MG63 (cell line): ENCODE measurements around the gene MPZL3. TPM values are rescaled to one million over a fixed set of nuclear protein-coding genes. Genes with fewer than 3 reads are reported as not detected.
"Not testable (repeated sequence)": the region's sequence is repeated elsewhere in the genome, so short reads cannot be mapped to it uniquely, and the experiment has no call there.

Experiments
- DNase-seq: peaks from one replicate; pipeline ENCODE4 v3.0.0-alpha.2; 2020
- H3K27me3 ChIP-seq: fragments of 250-450 bp; sonication (Bioruptor Pico); 2 replicates; pipeline ENCODE4 v1.5.1; 2020; ENCODE audit warnings: mild to moderate bottlenecking, moderate library complexity
- H3K36me3 ChIP-seq: fragments of 250-450 bp; sonication (Bioruptor Pico); 2 replicates; pipeline ENCODE4 v1.5.1; 2020; ENCODE audit warnings: mild to moderate bottlenecking, moderate library complexity
- H3K4me3 ChIP-seq: fragments of 250-450 bp; sonication (Bioruptor Pico); 2 replicates; pipeline ENCODE4 v1.5.1; 2020; ENCODE audit warnings: mild to moderate bottlenecking, moderate library complexity
- H3K9me3 ChIP-seq: fragments of 250-450 bp; sonication (Bioruptor Pico); 2 replicates; pipeline ENCODE4 v1.5.1; 2020; ENCODE audit warnings: mild to moderate bottlenecking, moderate library complexity
- total RNA-seq: library from RNA; depleted of rRNA; stranded (reverse); fragments of >200 nt; shearing (Covaris generic); gene quantifications from 2 replicates; pipeline ENCODE4 v1.2.3, GENCODE V29; 2014; ENCODE audit warnings: low replicate concordance

Gene MPZL3
- total RNA-seq, 1 experiment from 2014 or later, result 1.6 TPM

DNA sequence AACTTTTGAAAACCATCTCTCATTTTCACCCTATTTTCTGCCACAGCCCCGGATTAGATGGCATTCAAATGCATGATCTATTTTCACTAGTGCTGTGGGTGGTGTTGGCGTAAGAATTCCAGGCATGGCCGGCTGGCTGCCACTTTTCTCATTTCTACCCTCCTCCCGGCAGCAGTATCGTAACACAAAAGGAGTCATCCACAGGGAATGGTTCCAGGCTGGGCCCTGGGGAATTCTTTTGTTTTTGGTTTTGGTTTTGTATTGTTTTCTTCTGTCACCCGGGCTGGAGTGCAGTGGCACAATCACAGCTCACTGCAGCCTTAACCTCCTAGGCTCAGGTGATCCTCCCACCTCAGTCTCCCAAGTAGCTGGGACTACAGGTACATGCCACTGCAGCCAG is 41.2 kb downstream of the MPZL3 start:
- H3K27me3 ChIP-seq, result no peaks in the 10 kb centered on the region
- no peak overlapping the region for H3K4me3 ChIP-seq
- no peaks in the 10 kb centered on the region for H3K36me3 ChIP-seq
- H3K9me3 ChIP-seq, result no peaks in the 10 kb centered on the region
- DNase-seq, result peak; percentile 77

- no peaks in the 10 kb centered on the region for H3K27me3 ChIP-seq
These were observed 41.8 kb downstream of the MPZL3 start for GRCh38 chr11:118210323-118210722.

GRCh38 chr11:118209033-118209432 is 43.1 kb downstream of the MPZL3 start:
- no peaks in the 10 kb centered on the region for H3K27me3 ChIP-seq
- no peak overlapping the region for H3K4me3 ChIP-seq
- H3K9me3 ChIP-seq, result no peaks in the 10 kb centered on the region
- DNase-seq, result no peak
- no peaks in the 10 kb centered on the region for H3K36me3 ChIP-seq

More at GRCh38 chr11:118210323-118210722, 41.8 kb downstream of the MPZL3 start:
- H3K9me3 ChIP-seq, result no peaks in the 10 kb centered on the region
- H3K36me3 ChIP-seq, result no peaks in the 10 kb centered on the region
- DNase-seq, result no peak
- H3K4me3 ChIP-seq, result no peak overlapping the region

DNA sequence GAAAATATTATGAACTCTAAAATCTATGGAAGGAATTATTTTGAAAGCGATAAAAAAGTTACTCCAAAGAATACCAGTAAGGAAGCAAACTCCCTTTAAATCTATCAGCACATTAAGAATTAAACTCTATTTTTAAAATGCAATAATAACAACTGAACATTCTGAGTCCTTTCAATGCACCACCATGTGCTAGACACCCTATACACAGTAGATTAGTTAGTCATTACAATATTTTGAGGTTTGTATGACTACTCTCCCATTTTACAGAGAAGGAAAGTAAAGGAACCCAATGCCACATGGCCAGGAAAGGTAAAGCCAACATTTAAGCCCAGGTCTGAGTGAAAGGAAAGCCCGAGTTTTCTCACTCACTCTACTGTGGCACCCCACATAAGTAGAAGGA is 45.1 kb downstream of the MPZL3 start:
- Histone ChIP-seq H3K27me3 (no peaks in the 10 kb centered on the region), H3K4me3 (no peak overlapping the region), H3K9me3 (no peaks in the 10 kb centered on the region), H3K36me3 (no peaks in the 10 kb centered on the region)
- no peak for DNase-seq

DNA sequence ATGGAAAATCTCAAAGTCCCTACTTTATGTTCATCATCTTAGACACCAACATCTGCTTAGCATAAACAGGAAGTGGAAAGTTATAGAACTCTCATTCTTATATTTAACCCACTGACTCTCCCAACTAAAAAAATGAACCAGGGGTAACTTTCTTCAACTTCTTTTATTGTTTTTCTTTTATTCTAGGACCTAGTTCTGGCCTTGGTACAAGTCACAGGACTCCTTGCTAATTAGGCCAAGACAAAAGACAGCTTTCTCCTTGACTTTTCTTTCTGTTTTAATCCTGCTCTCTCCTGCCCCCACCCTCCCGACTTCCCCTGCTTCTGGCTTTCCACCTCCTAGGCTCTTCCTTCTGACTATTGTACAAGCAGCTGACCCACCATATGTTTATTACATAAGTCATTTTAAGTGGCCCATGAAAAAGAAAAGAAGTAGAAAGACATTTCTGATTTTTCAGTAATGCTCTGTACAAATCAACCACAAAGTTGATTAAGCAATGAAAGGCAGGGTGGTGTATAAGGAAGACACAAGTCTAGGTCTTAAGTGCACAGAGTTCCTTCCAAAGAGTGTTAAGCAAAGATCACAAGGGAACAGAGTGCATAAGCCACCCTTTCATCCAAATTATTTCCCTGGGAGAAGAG is 45.7 kb downstream of the MPZL3 start:
- no peaks in the 10 kb centered on the region for H3K27me3 ChIP-seq
- no peaks in the 10 kb centered on the region for H3K9me3 ChIP-seq
- no peak overlapping the region for H3K4me3 ChIP-seq
- DNase-seq, result no peak
- H3K36me3 ChIP-seq, result no peaks in the 10 kb centered on the region

DNA sequence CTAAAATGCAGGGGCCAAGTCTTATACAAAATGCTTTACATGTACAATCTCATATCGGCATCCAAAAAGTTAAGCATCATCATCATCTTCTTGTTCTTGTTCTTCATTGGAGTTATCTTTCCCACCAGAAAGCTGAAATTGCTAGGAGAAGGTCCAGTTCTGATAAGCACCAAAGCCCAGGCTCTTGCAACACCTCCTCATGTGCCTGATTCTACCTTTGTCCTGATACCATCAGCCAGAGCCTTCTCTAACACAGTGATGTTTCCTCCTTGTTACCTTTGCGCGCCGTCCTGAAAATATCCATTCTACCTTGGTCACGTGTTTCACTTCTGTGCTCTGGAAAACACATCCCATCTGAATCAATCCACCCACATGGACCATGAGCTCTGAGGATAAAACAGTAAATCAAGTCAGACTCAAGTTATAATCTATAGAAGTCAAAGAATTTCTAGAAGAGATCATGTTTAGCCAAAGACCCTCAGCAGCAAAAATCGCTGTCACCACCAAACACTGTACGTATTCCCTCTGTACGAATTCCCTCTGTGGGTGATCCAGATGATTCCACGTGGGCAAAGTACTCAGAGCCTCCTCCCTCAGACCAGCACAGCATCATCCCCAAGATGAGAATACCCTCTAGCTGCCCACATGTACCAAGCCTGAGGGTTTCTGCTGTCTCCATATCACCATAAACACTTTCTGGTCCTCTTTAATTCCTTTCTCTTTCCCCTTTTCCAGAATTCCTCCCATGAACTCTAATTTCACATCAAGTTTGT is 46.4 kb downstream of the MPZL3 start:
- no peak for DNase-seq
- H3K27me3 ChIP-seq, result no peaks in the 10 kb centered on the region
- H3K9me3 ChIP-seq, result no peaks in the 10 kb centered on the region

DNA sequence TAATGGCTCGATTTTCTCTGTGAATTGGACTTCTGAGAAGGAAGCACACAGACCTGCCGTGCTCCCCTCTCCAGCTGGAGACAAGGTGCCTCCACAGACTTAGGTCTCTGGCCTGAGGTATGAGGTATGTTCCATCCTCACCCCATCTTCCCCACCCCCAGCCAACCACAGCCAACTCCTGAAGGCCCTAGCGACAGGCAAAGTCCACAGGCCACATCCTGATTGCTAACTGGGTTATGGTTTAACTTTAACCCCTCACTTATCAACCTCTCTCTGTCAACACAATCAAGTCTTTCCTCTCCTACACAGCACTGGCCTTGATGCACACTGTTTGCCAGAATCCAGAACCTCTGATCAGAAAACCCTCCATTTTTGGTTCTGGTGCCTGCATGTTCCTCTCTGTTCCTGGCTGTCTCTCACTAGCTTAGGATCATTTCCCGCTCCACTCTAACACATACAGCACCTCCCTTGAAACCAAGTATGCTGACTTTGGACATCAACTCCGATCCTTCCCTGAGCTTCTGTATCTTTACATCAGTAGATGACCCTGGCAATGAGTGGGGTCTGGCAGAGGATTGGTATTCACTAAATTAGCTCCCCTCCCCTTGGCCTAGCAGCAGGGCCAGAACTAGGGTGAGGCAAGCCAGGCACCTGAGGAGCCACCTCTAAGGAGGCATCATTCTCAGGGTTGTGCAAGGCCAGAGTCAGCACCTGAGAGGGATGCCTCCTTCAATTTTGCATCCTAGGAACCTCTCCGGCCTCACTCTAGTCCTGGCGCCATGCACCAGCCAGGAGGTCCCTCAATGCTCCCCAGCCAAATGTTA is 49.4 kb downstream of the MPZL3 start:
- no peaks in the 10 kb centered on the region for H3K9me3 ChIP-seq
- H3K27me3 ChIP-seq, result no peaks in the 10 kb centered on the region
- H3K4me3 ChIP-seq, result no peak overlapping the region
- DNase-seq, result no peak
- no peaks in the 10 kb centered on the region for H3K36me3 ChIP-seq

More for the DNA sequence above, 46.4 kb downstream of the MPZL3 start:
- no peaks in the 10 kb centered on the region for H3K36me3 ChIP-seq
- no peak overlapping the region for H3K4me3 ChIP-seq

- Histone ChIP-seq H3K4me3 (no peak overlapping the region), H3K27me3 (no peaks in the 10 kb centered on the region), H3K9me3 (no peaks in the 10 kb centered on the region), H3K36me3 (no peaks in the 10 kb centered on the region)
- DNase-seq, result no peak
These were observed 50.2 kb downstream of the MPZL3 start for GRCh38 chr11:118201966-118202365.

GRCh38 chr11:118200901-118201680 is 51.1 kb downstream of the MPZL3 start:
- Histone ChIP-seq H3K27me3 (no peaks in the 10 kb centered on the region), H3K36me3 (no peaks in the 10 kb centered on the region), H3K9me3 (no peaks in the 10 kb centered on the region), H3K4me3 (no peak overlapping the region)
- no peak for DNase-seq

- H3K27me3 ChIP-seq, result no peaks in the 10 kb centered on the region
- H3K9me3 ChIP-seq, result no peaks in the 10 kb centered on the region
- no peak overlapping the region for H3K4me3 ChIP-seq
- DNase-seq, result no peak
- no peaks in the 10 kb centered on the region for H3K36me3 ChIP-seq
These were observed 51.7 kb downstream of the MPZL3 start for GRCh38 chr11:118200497-118200896.

DNA sequence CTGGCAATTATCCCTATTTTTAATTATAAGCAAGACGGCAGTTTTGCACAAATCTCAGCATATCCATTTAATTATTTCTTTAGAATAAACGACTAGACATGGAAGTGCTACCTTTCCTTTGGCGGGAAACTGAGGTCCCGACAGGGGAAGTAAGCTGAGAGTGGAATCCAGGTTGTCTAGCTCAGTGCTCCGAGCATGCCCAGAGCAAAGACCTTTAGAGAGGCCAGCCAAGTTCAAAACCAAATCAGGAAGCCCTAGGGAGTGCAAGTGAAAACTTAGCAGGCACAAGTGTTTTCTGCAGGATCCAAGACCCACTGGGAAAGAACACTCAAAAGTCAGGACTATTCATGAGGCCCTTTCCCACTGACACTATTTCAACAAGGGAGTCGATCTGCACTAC is 53.0 kb downstream of the MPZL3 start:
- Histone ChIP-seq H3K27me3 (no peaks in the 10 kb centered on the region), H3K36me3 (no peaks in the 10 kb centered on the region), H3K4me3 (no peak overlapping the region), H3K9me3 (no peaks in the 10 kb centered on the region)
- no peak for DNase-seq

- Histone ChIP-seq H3K4me3 (no peak overlapping the region), H3K27me3 (no peaks in the 10 kb centered on the region), H3K9me3 (no peaks in the 10 kb centered on the region), H3K36me3 (no peaks in the 10 kb centered on the region)
- DNase-seq, result peak; percentile 59
These were observed 53.8 kb downstream of the MPZL3 start for GRCh38 chr11:118198370-118198769.

DNA sequence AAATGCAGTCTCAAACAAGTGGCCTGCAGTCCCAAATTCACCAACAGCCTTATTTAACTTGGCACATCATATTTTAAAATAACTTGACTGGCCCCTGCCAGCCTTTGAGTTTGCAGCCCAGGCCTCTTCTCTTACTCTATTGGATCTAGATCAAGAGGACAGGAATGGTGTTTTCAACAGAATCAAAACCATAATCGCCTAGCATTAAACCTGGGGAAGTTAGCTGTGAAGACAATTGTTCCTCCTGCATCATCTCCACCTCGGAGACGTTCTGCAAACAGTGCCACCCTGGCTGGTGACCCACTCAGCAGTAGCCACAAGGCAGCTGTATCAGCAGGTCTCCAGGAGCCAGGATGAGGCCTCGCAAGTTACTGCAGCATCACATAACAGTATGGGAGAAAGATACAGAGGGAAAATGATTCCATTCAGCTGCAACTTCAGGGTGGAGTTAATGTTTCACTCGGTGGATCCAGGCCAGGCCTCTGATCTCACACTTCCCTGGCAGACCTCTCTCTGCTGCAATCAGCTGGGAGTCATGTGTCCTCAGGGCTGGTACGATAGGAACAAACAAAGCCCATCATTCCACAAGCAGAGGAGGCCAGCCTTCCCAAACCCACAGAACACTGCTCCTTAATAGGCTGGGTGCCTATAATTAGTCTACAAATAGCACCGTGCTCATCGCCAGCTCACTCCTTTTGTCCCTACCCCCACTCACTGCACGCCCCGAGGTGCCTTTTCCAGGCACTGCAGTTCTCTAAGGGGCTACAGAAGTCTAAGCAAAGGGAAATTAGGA is 57.1 kb downstream of the MPZL3 start:
- Histone ChIP-seq H3K4me3 (no peak overlapping the region), H3K27me3 (peaks cover 3% of the 10 kb centered on the region; the same call in 1 of the 2 replicates), H3K36me3 (no peaks in the 10 kb centered on the region), H3K9me3 (no peaks in the 10 kb centered on the region)
- peak; percentile 79 for DNase-seq

DNA sequence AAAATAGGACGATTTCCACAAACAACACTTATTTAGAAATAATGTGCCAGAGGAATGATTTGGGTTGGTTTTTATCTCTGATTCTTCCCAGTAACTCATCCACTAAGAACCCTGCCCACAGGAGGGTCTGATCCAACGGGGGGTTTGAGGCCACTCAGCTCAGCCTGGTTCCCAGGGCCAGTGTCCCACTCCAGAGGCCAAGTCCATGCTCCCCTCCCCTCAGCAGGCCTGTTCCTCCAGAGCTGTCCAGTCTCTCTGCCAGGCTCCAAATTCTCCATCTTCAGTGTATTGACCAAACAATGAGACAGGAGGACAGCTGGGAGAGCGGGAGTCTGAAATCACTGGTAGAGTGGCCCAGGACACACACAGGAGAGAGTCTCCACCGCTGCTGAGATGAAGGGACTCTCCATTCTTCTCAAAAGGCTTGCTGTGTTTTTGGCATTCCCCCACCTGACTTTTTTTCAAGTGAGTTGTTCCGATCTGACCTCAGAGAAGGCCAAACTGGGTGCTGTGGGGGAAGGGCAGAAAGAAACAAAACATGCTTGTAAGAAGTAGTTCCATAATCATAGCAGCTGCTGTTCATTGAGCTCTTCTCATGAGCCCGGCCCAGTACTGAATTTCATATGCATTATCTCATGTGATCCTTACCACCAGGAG is 58.1 kb downstream of the MPZL3 start:
- no peaks in the 10 kb centered on the region for H3K9me3 ChIP-seq
- H3K36me3 ChIP-seq, result no peaks in the 10 kb centered on the region
- DNase-seq, result no peak
- H3K27me3 ChIP-seq, result peaks cover 8% of the 10 kb centered on the region; the same call in 1 of the 2 replicates
- no peak overlapping the region for H3K4me3 ChIP-seq

GRCh38 chr11:118192817-118193216 is 59.3 kb downstream of the MPZL3 start:
- not testable (repeated sequence) for H3K4me3 ChIP-seq, H3K27me3 ChIP-seq, H3K36me3 ChIP-seq, DNase-seq, H3K9me3 ChIP-seq
